GM19467 (cell line): Measurements from ENCODE around the gene SUDS3.
"Not testable (repeated sequence)": the region's sequence is repeated elsewhere in the genome, so short reads cannot be mapped to it uniquely, and the experiment has no call there.

Source experiments
- ATAC-seq: cut with Tn5 transposase; IDR thresholded peaks from one replicate; pipeline ENCODE4 v1.9.1; 2021; ENCODE audit warnings: mild to moderate bottlenecking, moderate library complexity; ENCODE audit not compliant: unreplicated experiment

SUDS3 gene

DNA sequence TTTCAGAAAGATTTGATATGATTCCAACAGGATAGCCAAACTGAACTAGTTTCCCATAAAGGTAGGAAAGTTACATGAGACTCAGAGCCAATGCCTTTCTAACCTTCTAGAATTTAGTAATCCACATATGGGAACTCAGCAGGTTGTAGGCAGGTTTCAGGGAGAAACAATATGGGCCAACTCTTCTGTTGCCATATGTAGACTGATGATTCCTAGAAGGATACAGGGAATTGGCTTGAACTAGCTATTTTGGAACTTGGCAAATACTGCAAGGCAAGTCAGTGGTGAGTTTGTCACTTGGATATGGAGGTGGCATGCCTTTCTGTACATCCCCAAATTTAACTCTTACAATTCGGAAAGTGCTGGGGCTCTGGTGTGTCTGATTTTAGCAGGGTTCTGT, 15.5 kb downstream of the SUDS3 start:
- no peak for ATAC-seq

DNA sequence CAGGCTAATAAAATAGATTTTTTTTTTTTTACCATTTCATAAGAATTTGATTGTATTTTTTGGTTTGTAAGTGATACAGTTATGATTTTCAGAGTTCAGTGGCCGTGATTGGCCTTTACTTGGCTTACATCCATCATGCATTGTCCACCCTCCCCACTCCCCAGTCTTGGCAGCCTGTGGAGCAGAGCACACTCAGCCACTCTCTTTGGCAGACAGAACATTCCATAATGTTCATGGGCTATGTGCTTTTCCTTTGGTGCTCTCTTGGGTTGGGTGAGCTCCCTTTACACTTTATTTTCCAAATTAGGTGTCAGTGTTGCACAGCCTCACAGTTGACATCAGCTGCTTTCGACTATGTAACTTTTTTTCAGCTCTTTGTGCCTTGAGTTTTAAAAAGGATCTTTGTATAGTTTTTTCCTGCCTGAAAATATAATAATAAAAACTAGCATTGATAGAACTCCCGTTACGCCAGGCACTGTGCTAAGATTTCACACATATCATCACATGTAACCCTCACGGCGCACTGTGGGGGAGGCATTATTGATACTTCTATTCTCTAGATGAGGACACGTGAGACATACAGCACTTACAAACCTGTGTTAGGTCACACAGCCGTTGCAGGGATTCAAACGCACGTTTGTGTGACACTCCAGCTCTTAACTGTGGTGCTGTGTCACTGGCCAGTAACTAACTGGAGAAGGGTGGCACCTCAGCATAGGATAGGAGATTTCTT, 21.5 kb downstream of the SUDS3 start:
- no peak for ATAC-seq

DNA sequence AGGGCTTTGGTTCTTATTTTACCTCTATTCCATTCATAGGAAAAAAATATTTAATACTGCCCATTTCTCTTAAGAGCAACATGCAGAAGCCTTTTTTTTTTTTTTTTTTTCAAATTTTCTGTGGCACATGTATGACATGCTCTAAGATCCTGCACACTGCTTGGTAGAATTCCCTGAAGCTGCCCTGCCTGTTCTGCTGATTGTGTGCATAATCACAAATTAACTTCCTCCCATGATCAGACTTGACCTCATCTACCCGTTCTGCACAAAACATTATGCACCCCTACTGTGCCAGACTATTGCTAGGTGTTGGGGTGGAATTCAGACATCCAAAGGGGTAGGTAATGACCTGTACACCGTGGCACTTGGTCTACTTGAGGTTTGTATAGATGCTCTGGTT, 22.2 kb downstream of the SUDS3 start:
- ATAC-seq = no peak

DNA sequence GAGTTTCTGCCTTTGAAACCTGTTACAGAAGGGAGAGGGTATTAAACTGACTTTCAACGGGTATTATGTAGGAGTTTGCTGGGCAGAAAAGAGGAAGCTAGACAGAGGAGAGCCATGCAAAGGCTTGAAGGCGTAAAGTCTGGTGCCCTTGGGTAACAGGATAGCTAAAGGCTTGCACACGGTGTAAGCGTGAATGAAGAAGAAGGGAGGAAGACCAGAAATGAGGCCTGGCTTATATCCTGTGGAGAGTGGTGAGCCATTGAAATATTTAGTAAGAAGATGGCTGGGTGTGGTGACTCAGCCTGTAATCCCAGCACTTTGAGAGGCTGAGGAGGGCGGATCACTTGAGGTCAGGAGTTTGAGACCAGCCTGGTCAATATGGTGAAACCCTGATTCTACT, 22.6 kb downstream of the SUDS3 start:
- ATAC-seq = no peak

DNA sequence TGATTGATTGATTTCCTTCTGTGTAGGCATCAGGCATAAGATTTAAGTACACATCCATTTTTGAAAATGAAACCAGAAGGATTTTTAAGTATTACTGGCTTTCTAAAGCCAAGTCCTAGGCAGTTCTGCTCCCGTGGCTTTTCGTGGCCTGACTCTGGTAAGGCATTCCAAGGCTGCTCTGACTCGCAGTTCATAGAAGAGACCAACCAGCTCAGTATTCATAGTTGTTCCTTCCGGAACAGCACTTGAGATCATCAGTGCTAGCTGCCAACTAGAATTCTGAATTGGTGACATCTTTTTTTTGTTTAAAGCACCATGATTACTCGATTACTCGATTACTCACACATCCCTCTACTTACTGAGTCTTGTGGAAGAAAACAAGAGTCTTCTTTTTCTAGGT, 25.9 kb downstream of the SUDS3 start:
- ATAC-seq = no peak

DNA sequence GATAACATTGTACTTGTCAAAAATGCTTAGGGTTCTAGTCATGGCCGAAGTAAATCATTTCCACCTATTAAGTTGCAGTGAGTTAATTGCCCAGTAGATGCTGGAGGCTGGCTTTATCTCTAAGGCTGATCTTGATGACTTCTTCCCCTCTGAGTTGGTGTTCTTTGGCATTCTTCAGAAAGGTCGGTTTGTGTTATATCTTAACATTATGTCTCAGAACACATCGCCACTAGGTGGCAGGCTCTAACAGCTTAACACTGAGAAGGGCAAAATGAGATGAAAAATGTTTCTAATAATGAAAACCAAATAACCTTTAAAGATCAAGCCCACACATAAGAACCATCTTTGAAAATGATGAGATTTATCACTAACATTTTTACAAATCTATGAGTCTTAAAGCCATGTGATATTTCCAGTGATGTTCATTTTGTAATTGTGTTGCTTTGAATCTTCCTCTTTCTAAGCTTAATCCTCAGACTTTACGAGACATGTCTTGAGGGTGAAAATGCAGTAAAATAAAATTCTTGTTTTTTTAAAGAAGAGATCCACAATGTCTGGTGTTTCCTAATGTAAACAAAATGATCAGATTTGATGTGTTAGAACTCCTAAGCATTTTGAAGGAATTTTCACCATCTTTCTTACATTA, 28.6 kb downstream of the SUDS3 start:
- ATAC-seq = no peak

DNA sequence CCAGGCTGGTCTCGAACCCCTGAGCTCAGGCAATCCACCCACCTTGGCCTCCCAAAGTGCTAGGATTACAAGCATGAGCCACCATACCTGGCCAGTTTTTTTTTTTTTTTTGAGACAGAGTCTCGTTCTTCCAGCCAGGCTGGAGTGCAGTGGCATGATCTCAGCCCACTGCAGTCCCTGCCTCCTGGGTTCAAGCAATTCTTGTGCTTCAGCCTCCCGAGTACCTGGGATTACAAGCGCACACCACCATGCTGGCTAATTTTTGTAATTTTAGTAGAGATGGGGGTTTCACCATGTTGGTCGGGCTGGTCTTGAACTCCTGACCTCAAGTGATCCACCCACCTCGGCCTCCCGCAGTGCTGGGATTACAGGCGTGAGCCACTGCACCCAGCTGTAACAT, 31.9 kb downstream of the SUDS3 start:
- not testable (repeated sequence) for ATAC-seq

DNA sequence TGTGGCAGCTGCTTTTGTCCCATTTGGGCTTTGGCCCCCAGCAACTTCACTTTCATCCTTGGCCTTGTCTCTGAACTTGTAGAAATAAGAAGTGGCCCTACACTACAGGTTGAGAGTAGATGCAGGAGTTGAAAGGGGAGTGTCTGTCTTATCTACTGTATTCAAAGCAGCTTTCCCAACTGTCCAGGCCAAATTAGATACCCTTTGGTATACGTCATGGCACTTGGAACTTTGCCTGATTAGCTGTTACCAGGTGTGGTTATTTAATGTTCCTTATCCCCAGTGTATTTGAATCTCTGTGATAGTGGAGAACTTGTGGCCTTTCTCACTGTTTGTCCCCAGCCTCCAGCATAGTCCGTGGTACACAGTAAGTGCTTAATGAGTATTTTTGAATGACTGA, 33.5 kb downstream of the SUDS3 start:
- no peak for ATAC-seq

DNA sequence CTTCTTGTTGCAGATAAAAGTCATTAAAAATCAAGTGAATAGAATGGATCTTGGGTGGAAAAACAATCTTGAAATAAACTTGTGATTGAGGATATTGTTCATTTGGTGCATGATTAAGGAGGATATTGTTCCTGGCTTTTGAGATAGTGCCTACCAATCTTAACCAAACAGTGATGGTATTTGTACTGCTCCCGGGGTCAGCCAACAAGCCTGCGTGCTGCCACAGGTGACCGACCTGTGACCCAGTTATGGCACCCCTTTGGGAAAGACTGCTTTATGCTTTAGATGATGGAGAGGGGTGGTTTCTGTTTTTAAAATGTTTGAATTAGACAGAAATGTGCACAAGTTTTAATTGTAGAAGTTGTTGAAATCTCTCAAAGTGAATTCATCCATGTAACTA, 41.6 kb downstream of the SUDS3 start:
- no peak for ATAC-seq

DNA sequence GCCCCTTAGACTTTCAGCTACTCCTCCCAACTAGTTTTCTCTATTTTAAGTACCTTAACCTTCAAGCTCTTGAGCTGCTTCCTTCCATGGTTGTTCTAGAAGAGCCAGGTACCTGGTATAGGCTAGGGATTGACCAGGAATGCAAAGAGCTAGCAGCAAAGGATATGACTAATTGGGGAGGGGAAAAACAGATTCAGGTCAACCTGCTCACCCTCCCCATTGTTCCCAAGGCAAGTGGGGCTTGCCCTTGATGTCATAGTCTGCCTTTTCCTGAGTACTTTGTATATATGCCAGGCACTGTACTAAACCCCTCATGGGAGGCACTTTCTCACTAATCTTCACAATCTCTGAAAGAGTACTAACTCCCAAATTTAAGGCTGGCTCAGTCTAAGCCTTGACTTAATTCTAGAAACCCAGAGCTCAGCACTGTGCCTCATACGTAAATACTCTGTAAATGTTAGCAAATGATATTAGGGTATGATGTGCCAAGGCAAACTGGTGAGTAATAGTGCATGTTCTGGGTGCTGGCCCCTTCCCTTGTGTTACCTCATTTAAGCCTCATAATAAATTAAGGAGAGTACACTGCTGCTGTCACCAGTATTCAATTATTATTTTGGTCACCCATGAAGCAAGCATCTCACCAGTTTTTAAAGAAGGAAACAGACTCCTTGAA, 42.2 kb downstream of the SUDS3 start:
- ATAC-seq = no peak

DNA sequence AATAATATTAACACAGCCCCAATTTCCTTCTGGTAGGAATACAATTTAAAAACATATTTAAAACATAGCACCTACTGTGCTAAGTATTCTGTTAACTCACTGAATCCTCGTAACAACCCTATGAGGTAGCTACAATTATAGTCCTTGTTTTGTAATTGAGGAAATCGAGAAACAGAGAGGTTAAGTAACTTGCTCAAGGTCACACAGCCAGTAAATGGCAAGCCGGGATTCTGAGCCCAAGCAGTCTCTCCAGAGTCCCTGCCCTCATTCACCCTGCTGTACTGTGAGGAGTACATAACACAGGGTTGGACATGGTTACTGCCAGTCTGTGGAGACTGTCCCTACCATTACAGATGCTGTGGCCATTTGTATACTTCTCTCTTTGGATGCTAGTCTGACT, 44.3 kb downstream of the SUDS3 start:
- no peak for ATAC-seq

DNA sequence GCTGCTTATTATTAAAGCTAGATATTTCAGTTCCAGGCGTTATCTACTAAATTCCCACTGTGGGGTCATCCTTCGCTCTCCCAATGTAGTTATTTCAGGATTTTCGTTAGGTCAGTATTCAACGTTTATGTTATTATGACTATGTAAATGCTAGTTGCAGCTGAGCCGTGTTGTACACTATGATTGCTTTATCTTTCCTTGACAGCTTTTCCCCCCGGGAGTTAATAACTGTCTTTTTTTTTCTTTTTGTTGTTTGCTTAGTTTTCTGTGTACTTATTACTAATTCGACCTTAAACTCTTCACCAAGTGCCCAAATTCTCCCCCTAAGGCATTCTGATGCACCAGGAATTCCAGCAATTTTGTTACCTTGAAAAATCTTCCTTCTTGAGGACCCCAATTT, 48.5 kb downstream of the SUDS3 start:
- no peak for ATAC-seq

DNA sequence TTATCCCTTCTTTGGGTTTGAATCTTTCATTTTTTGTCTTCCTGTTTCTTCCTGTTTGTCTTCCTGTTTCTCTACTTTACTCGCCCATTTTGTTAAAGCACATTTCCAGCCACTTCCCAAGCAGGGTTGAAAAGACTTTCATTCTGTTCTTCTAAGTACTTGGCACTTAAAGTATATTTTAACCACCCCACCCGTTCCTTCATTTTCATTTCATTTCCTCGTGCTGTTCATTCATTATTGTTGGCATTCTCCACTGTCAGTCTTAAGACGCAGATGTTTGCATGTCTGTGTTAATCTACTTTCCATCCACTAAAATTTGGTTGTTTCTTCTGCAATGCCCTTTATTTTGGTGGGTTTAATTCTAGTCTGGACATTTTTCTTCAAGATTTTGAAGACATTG, 49.0 kb downstream of the SUDS3 start:
- ATAC-seq = no peak

DNA sequence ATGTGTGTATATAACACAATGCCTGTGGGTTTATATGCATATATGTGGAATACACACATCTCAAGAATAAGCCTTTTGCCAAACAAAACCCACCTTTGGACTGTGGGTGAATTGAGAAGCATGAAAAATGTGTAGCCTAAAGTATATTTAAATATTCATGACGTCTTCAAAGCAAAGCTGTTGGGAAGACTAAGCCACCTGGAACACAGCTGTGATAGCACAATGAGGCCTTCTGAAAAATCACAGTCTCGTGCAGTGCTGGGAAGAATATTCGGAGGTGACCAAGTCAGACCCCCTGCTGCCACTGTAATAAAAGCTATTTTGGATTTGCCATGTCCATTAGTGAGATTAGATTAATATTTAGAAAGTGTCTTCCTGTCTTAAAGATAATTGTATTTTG, 51.5 kb downstream of the SUDS3 start:
- no peak for ATAC-seq

DNA sequence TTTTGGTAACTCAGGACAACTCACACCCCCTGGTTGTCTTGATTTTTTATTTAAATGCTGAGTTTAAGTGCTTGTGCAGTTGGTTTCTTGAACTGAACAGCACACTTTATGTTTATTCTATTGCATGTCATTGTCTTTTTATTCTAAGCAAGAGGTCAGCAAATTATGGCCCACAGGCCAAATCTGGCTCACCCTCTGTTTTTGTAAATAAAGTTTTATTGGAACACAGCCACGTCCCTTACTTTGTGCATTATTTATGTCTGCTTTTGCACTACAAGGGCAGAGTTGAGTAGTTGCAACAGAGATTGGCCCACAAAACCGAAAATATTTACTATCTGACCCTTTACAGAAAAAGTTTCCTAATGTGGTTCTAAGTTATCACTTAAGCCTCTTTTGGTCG, 52.3 kb downstream of the SUDS3 start:
- ATAC-seq = no peak

DNA sequence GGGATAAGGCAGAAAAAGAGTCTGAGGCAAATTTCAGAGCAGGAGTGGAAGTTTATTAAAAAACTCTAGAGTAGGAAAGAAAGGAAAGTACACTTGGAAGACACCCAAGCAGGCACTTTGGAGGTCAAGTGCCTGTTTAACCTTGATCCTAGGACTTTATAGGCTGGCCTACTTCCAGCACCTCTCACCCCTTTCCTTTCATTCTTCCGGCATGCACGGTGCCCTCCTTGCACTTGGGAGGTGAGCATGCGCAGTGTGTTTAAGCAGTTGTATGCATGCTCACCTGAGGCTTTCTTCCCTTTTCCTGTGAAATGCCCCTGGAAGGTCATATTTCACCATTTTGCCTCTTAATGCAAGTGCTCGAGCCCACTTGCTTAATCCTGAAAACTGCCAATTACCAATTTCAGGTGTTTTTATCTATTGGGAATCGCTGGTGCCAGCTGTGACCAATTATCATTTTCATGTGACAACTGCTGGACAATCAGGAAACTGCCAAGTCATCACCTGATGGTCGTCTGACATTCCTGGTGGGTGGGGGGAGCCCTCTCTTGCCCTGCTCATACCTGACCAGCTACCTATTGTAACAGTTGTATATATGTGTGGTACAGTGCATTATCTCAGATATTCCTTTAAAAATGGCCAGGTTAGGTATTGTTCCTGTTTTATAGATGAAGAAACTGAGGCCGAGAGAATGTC, 53.5 kb downstream of the SUDS3 start:
- ATAC-seq = no peak

DNA sequence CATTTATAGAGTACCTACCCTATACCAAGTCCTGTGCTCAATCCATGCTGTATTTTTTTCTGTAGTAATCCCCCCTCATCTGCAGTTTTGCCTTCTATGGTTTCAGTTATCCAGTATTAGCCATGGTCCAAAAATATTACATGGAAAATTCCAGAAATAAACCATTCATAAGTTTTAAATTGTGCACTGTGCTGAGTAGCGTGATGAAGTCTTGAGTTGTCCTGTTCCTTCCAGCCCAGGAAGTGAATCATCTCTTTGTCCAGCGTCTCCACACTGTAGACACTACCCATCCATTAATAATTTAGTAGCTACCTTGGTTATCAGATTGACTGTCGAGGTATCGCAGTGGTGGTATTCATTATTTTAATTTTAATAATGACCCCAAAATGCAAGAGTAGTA, 54.2 kb downstream of the SUDS3 start:
- no peak for ATAC-seq

DNA sequence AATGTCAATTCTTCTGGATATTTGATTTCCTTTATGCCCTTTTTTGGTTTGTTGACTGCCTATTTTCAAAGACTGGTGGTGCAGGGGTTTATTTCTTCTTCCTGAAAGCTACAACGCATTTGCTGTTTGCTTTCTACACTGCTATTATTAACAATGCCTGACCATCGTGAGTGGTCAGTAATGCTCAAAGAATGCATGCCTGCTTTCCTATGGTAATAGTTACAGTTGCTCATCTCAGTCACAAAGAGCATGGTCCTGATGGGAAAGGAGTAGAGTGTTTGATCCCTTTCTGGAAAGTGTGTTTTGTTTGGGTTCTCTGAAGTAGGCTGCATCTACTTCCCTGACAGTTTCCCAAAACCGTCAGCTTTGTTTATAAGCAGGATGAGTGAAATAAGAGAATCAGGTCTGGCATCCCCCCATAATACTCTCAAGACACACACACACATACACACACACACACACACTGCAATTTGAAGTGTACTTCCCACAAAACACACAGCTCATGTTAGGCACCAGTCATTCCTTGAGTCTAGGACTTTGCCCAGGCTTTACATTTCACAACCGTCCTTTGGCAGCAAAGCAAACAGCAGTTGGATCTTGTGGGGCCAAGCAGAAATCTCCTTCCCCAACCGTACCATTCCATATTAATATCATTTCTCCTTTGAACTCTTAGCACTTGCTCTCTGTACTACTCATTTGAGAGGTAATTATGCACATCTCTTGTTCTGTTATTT, 56.6 kb downstream of the SUDS3 start:
- ATAC-seq = no peak

DNA sequence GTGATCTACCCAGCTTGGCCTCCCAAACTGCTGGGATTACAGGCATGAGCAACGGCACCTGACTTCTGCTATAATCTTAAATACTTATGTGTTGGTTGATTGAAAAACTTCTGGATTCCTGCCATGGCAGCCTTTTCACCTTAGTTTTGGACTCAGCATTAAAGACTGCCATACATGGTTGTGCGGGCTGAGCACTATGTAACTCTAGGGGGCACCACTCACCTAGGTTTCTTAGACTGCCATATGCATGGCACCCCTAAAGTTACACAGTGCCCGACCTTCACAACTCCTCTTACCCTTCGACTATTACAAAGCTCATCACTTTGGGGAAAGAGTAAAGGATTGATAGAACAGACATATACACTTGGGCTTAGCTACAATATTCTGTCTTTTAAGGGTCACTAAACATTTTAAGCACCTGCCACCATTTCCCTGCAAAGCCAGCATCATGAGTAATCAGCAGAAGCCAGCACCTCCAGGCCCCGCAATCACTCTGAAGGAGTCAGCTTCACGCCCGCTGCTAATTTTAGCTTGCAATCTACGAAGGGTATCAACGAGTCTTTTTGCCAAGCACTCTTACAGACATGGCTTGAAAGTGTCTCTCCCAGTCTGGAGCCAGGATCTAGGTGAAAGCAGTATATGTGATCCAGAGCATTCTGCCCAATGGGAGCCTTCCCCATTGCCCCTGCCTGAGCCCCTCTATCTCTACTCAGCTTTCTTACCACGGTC, 59.8 kb downstream of the SUDS3 start:
- no peak for ATAC-seq

DNA sequence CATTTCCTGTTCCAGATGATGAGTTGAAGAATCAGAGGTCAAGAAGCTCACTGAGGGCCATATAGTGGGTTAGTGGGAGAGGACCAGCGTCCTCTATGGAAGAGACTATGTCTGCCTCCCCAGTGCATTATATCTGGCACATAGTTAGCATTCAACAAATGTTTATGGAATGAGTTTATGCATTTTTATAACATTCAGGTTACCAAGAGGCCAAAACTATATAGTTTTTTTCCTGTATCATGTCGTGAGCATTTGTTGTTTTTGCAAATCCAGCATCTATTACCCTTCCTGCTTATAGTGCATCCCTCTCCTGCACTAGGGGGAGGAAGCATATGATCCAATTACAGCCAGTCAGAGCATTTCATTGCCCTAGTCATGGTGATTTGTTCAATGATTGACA, 60.6 kb downstream of the SUDS3 start:
- no peak for ATAC-seq
